Measurements from ENCODE around the gene KCNQ2.
A peak's percentile ranks its signal among the peaks of the same experiment; 100 is the strongest.

KCNQ2 gene

GRCh38 chr20:63498960-63499337 is 26.5 kb upstream of the KCNQ2 start, which contains the start of gene EEF1A2:
TSS of gene EEF1A2 (minus strand) at chr20:63499083. CDS start at chr20:63497763, 1,320 bp downstream.
- Histone ChIP-seq H3K9ac (ENCODE audit: low read length) (no peak within 1 kb of the TSS), H3K36me3 (ENCODE audit: control insufficient read depth, insufficient read depth, low read length) (no peaks in the 10 kb centered on the region), H3K4me3 (ENCODE audit: low read length) (peak within 1 kb of the TSS; percentile 40), H3K4me1 (ENCODE audit: control insufficient read depth, insufficient read depth, low read length) (no peaks in the 10 kb centered on the region), H3K27ac (ENCODE audit: low read depth, low read length) (no peak within 1 kb of the TSS), H3K27me3 (ENCODE audit: control insufficient read depth, insufficient read depth, low read length) (peaks cover 25% of the 10 kb centered on the region)

- Histone ChIP-seq H3K36me3 (ENCODE audit: control insufficient read depth, insufficient read depth, low read length) (no peaks in the 10 kb centered on the region), H3K27me3 (ENCODE audit: control insufficient read depth, insufficient read depth, low read length) (peaks cover 25% of the 10 kb centered on the region), H3K9ac (ENCODE audit: low read length) (no peak overlapping the region), H3K27ac (ENCODE audit: low read depth, low read length) (no peak overlapping the region), H3K4me1 (ENCODE audit: control insufficient read depth, insufficient read depth, low read length) (no peaks in the 10 kb centered on the region), H3K4me3 (ENCODE audit: low read length) (no peak overlapping the region)
Observed at GRCh38 chr20:63497946-63498935, 25.8 kb upstream of the KCNQ2 start.

DNA sequence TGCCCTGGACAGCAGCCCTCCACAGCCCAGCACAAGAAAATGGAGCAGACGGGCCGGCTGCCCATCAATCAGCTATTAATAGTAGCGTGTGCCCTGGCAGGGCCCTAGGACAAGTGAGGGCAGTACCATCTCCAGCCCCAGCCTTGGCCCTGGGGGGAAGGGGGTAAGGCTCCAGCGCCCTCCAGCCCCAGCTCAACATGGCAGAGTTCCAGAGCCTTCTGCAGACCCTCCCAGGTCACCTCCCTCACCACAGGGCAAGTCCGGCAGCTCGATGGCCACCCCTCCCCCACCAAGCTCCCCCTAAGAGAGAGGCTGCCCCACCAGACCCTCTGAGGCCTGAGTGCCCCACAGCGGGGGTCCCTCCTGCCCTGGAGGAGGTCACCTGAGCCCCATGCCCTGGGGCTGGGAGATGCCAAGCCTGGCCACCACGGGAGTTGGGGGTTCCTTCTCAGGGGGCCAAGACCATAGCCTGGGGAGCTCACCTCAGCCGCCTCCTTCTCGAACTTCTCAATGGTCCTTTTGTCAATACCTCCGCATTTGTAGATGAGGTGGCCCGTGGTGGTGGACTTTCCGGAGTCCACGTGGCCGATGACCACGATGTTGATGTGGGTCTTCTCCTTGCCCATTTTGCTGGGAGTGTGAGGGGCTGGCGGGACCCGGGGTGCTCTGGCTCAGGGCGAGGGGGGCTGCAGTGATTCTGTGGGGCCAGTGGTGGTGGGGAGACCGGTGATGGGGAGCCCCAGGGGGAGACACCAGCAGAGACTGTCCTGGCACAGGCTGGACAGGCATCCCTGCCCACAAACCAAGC is 24.9 kb upstream of the KCNQ2 start:
- no peak overlapping the region for H3K27ac ChIP-seq (ENCODE audit: low read depth, low read length)
- H3K4me3 ChIP-seq (ENCODE audit: low read length) = no peak overlapping the region
- peaks cover 22% of the 10 kb centered on the region for H3K27me3 ChIP-seq (ENCODE audit: control insufficient read depth, insufficient read depth, low read length)
- H3K4me1 ChIP-seq (ENCODE audit: control insufficient read depth, insufficient read depth, low read length) = no peaks in the 10 kb centered on the region
- no peaks in the 10 kb centered on the region for H3K36me3 ChIP-seq (ENCODE audit: control insufficient read depth, insufficient read depth, low read length)
- H3K9ac ChIP-seq (ENCODE audit: low read length) = no peak overlapping the region

DNA sequence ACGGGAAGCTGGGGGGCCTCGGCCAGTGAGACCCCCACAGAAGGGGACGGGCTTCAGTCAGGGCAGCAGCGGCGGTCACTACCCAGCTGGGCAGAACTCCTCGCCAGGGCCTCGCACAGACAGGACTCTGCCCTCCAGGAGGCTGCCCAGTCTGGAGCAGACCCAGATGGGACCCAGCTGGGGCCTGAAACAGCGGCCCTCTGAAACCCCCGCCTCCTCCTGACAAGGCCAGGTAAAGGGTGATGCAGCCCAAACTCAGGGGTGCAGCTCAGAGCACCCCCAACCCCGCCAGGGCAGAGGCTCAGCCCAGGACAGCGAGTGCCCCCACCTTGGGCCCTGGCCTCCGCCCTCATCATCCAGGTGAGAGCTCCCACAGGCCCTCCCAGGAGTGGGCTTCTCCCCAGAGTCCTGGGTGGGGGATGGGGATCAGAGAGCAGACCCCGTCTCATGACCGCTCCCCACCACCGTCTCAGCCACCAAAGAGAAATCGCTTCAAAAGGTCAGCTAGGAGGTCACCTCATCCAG is 24.2 kb upstream of the KCNQ2 start:
- Histone ChIP-seq H3K4me1 (ENCODE audit: control insufficient read depth, insufficient read depth, low read length) (no peaks in the 10 kb centered on the region), H3K36me3 (ENCODE audit: control insufficient read depth, insufficient read depth, low read length) (no peaks in the 10 kb centered on the region), H3K9ac (ENCODE audit: low read length) (no peak overlapping the region), H3K4me3 (ENCODE audit: low read length) (peak overlapping the region; percentile 52), H3K27ac (ENCODE audit: low read depth, low read length) (no peak overlapping the region), H3K27me3 (ENCODE audit: control insufficient read depth, insufficient read depth, low read length) (peaks cover 20% of the 10 kb centered on the region)

DNA sequence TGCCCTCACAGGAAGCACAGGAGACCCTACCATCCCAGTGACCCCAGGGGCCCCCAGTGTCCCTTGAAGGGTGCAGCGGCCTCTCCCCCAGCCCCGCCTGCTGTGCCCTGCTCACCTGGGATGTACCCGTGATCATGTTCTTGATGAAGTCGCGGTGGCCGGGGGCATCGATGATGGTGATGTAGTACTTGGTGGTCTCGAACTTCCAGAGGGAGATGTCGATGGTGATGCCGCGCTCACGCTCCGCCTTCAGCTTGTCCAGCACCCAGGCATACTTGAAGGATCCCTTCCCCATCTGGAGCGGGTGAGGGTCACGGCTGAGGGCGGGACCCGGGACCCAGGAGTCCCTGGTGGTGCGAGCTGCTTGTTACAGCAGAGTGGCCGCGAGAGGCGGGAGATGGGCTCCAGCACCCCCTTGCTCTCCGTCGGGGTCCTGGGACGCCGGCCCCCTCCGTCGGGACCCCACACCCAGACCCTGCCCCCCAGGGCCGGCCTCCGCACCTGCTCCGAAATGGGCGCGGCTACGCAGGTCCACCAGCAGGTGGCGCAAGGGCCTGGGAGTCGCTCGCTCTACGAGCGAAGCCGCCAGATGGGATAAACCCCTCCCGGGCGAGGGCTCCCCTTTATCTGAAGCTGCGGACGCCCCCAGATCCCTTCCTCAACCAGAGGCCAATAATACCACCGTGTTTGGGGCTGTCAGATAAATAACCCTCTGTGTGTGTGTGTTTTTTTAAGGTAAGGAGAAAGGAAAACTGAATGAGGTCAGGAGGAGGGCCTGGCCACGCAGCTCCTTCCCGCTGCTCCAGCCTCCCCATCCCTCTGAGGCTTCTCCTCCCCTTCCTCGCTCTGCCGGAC is 23.5 kb upstream of the KCNQ2 start:
- peaks cover 20% of the 10 kb centered on the region for H3K27me3 ChIP-seq (ENCODE audit: control insufficient read depth, insufficient read depth, low read length)
- no peaks in the 10 kb centered on the region for H3K4me1 ChIP-seq (ENCODE audit: control insufficient read depth, insufficient read depth, low read length)
- no peak overlapping the region for H3K9ac ChIP-seq (ENCODE audit: low read length)
- no peaks in the 10 kb centered on the region for H3K36me3 ChIP-seq (ENCODE audit: control insufficient read depth, insufficient read depth, low read length)
- H3K4me3 ChIP-seq (ENCODE audit: low read length) = peak overlapping the region; percentile 52
- H3K27ac ChIP-seq (ENCODE audit: low read depth, low read length) = no peak overlapping the region

DNA sequence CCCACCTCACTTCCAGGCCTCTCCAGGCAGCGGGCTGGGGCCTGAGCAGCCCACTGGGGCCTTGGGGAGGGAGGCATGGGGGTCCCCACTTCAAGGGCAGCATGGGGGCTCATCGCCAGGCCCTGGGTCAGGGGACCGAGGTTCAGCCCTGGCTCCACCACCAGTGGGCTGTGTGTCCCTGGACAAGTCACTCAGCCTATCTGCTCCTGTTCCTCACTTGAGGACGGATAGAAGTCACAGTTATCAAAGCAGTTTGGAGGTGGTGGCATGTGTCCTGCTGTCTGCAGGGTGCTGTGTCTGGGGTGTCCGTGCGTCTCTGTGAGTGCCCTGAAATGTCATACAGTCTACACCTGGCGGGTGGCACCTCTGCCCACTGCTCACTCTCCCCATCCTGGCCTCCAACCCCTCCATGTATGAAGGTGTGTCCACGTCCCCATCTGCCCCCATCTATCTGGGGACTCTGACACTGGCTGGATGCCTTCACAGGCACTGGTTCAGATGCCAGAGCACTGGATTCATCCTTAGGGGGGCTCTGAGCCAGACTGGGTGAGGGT is 22.8 kb upstream of the KCNQ2 start:
- H3K9ac ChIP-seq (ENCODE audit: low read length) = no peak overlapping the region
- peaks cover 19% of the 10 kb centered on the region for H3K27me3 ChIP-seq (ENCODE audit: control insufficient read depth, insufficient read depth, low read length)
- H3K27ac ChIP-seq (ENCODE audit: low read depth, low read length) = no peak overlapping the region
- H3K36me3 ChIP-seq (ENCODE audit: control insufficient read depth, insufficient read depth, low read length) = no peaks in the 10 kb centered on the region
- H3K4me3 ChIP-seq (ENCODE audit: low read length) = no peak overlapping the region
- H3K4me1 ChIP-seq (ENCODE audit: control insufficient read depth, insufficient read depth, low read length) = no peaks in the 10 kb centered on the region

DNA sequence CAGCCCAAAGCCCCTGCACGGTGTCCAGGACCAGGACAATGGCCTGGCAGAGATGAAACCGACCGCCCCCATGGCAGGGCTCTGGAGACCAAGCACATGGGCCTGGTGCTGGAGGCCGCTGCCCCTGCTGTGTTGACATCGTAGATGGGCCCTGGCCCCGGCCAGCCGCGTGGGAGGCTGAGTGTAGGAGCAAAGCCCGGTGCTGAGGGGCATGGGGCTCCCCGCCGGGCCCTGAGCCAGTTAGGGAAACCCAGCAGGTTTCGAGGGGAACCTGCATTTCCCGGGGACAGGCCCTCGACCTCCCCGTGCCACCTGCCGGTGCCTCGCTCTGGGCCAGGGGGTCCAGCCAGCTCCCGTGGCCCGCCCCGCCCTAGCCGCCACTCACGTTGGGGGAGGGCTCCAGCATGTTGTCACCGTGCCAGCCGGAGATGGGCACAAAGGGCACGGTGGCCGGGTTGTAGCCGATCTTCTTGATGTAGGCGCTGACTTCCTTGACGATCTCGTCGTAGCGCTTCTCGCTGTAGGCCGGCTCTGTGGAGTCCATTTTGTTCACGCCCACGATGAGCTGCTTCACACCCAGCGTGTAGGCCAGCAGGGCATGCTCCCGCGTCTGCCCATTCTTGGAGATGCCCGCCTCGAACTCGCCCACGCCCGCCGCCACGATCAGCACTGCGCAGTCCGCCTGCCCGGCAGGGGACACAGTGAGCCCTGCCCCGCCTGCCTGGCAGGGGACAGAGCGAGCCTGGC is 22.1 kb upstream of the KCNQ2 start:
- no peaks in the 10 kb centered on the region for H3K4me1 ChIP-seq (ENCODE audit: control insufficient read depth, insufficient read depth, low read length)
- peaks cover 16% of the 10 kb centered on the region for H3K27me3 ChIP-seq (ENCODE audit: control insufficient read depth, insufficient read depth, low read length)
- H3K9ac ChIP-seq (ENCODE audit: low read length) = no peak overlapping the region
- no peak overlapping the region for H3K27ac ChIP-seq (ENCODE audit: low read depth, low read length)
- H3K36me3 ChIP-seq (ENCODE audit: control insufficient read depth, insufficient read depth, low read length) = no peaks in the 10 kb centered on the region
- no peak overlapping the region for H3K4me3 ChIP-seq (ENCODE audit: low read length)

- Histone ChIP-seq H3K27me3 (ENCODE audit: control insufficient read depth, insufficient read depth, low read length) (peaks cover 13% of the 10 kb centered on the region), H3K27ac (ENCODE audit: low read depth, low read length) (no peak overlapping the region), H3K4me1 (ENCODE audit: control insufficient read depth, insufficient read depth, low read length) (no peaks in the 10 kb centered on the region), H3K36me3 (ENCODE audit: control insufficient read depth, insufficient read depth, low read length) (no peaks in the 10 kb centered on the region), H3K4me3 (ENCODE audit: low read length) (no peak overlapping the region), H3K9ac (ENCODE audit: low read length) (no peak overlapping the region)
Observed at GRCh38 chr20:63494084-63494419, 21.6 kb upstream of the KCNQ2 start.

GRCh38 chr20:63493563-63494020 is 21.1 kb upstream of the KCNQ2 start:
- H3K27me3 ChIP-seq (ENCODE audit: control insufficient read depth, insufficient read depth, low read length) = peaks cover 13% of the 10 kb centered on the region

GRCh38 chr20:63492982-63493381 is 20.5 kb upstream of the KCNQ2 start:
- H3K36me3 ChIP-seq (ENCODE audit: control insufficient read depth, insufficient read depth, low read length) = no peaks in the 10 kb centered on the region
- H3K27me3 ChIP-seq (ENCODE audit: control insufficient read depth, insufficient read depth, low read length) = peaks cover 13% of the 10 kb centered on the region
- H3K4me3 ChIP-seq (ENCODE audit: low read length) = no peak overlapping the region

More at GRCh38 chr20:63493563-63494020, 21.1 kb upstream of the KCNQ2 start:
- Histone ChIP-seq H3K4me3 (ENCODE audit: low read length) (no peak overlapping the region), H3K27ac (ENCODE audit: low read depth, low read length) (no peak overlapping the region), H3K36me3 (ENCODE audit: control insufficient read depth, insufficient read depth, low read length) (no peaks in the 10 kb centered on the region), H3K4me1 (ENCODE audit: control insufficient read depth, insufficient read depth, low read length) (no peaks in the 10 kb centered on the region), H3K9ac (ENCODE audit: low read length) (no peak overlapping the region)

DNA sequence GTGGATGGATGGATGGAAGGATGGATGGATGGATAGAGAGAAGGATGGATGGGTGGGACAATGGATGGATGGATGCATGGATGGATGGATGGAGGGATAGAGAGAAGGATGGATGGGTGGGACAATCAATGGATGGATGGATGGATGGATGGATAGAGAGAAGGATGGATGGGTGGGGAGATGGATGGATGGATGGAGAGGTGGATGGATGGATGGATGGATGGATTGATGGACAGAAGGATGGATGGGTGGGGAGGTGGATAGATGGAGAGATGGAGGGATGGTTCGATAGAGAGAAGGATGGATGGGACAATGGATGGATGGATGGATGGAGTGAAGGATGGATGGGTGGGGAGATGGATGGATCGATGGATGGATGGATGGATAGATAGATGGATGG is 20.1 kb upstream of the KCNQ2 start:
- Histone ChIP-seq H3K27me3 (ENCODE audit: control insufficient read depth, insufficient read depth, low read length) (peaks cover 11% of the 10 kb centered on the region), H3K36me3 (ENCODE audit: control insufficient read depth, insufficient read depth, low read length) (no peaks in the 10 kb centered on the region), H3K4me1 (ENCODE audit: control insufficient read depth, insufficient read depth, low read length) (no peaks in the 10 kb centered on the region), H3K4me3 (ENCODE audit: low read length) (no peak overlapping the region), H3K9ac (ENCODE audit: low read length) (no peak overlapping the region), H3K27ac (ENCODE audit: low read depth, low read length) (no peak overlapping the region)

More at GRCh38 chr20:63492982-63493381, 20.5 kb upstream of the KCNQ2 start:
- no peaks in the 10 kb centered on the region for H3K4me1 ChIP-seq (ENCODE audit: control insufficient read depth, insufficient read depth, low read length)
- no peak overlapping the region for H3K27ac ChIP-seq (ENCODE audit: low read depth, low read length)
- H3K9ac ChIP-seq (ENCODE audit: low read length) = no peak overlapping the region
